GM21737 (cell line): ENCODE measurements around the gene DDX5.

Source experiments
- ATAC-seq: cut with Tn5 transposase; IDR thresholded peaks from one replicate; pipeline ENCODE4 v1.9.1; 2021; ENCODE audit warnings: mild to moderate bottlenecking, moderate library complexity; ENCODE audit not compliant: unreplicated experiment

The DDX5 gene

GRCh38 chr17:64448665-64449512 is 57.2 kb downstream of the DDX5 start, which contains the start of gene MILR1:
TSS of gene MILR1 (plus strand) at chr17:64449115. CDS start at chr17:64449169, 54 bp downstream.
- peak; percentile 89 for ATAC-seq
